Erythroblast (primary cell): ENCODE results near the gene MICAL3.

Experiments used
- GATA1 ChIP-seq: IDR thresholded peaks from 2 replicates; pipeline ENCODE4 v1.6.1; 2011; ENCODE audit warnings: low read depth, mild to moderate bottlenecking, control low read depth, low read length, moderate library complexity
- POLR2A ChIP-seq: IDR thresholded peaks from 2 replicates; pipeline ENCODE4 v1.6.1; 2011; ENCODE audit warnings: mild to moderate bottlenecking, low read length

GRCh38 chr22:17876306-17876831 lies 148.0 kb downstream of the MICAL3 start:
- no peak for TF ChIP-seq POLR2A
- TF ChIP-seq GATA1 = no peak
